ENCODE measurements around the gene LCT. TPM values are rescaled to one million over a fixed set of nuclear protein-coding genes. Genes with fewer than 3 reads are reported as not detected.

The LCT gene
- total and polyA plus RNA-seq, 2 of the 13 experiments (the other 11 are each of a cell fraction or from before 2014, with no cell fraction given) = not detected

GRCh38 chr2:135790423-135790822 is 46.6 kb downstream of the LCT start:
- TF ChIP-seq TEAD2 (CRISPR knock-in tag; IDR thresholded peaks at IDR 0.05) = no peak
- no peak for TF ChIP-seq ZNF776 (CRISPR knock-in tag; IDR thresholded peaks at IDR 0.05)
- no peak for TF ChIP-seq HOXA5 (CRISPR knock-in tag; IDR thresholded peaks at IDR 0.05)
- TF ChIP-seq ARID2 (CRISPR knock-in tag; IDR thresholded peaks at IDR 0.05; ENCODE audit: borderline replicate concordance) = no peak
- TF ChIP-seq, protein P1, sequence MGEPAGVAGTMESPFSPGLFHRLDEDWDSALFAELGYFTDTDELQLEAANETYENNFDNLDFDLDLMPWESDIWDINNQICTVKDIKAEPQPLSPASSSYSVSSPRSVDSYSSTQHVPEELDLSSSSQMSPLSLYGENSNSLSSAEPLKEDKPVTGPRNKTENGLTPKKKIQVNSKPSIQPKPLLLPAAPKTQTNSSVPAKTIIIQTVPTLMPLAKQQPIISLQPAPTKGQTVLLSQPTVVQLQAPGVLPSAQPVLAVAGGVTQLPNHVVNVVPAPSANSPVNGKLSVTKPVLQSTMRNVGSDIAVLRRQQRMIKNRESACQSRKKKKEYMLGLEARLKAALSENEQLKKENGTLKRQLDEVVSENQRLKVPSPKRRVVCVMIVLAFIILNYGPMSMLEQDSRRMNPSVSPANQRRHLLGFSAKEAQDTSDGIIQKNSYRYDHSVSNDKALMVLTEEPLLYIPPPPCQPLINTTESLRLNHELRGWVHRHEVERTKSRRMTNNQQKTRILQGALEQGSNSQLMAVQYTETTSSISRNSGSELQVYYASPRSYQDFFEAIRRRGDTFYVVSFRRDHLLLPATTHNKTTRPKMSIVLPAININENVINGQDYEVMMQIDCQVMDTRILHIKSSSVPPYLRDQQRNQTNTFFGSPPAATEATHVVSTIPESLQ (CRISPR knock-in tag; conservative IDR thresholded peaks at IDR 0.05) = no peak
- no peak for TF ChIP-seq ZNF160 (CRISPR knock-in tag; IDR thresholded peaks at IDR 0.05)
- no peak for TF ChIP-seq ISX (CRISPR knock-in tag; conservative IDR thresholded peaks at IDR 0.05)
- H2AFZ ChIP-seq (ENCODE audit: low read length) = no peak overlapping the region
- H3K4me3 ChIP-seq (replicated peaks in 1 of 3; ENCODE audit: insufficient read depth in 1 of 3, low read depth in 2 of 3, low read length in 3 of 3) = no peak overlapping the region
- no peak overlapping the region for H3K9ac ChIP-seq (ENCODE audit: insufficient read depth, low read depth, low read length)
- H3K79me2 ChIP-seq (ENCODE audit: insufficient read depth, low read length) = no peaks in the 10 kb centered on the region
- no peak for DNase-seq (ENCODE audit: low spot score)
- CTCF ChIA-PET (ENCODE audit: low intra/inter-chr PET ratio, low total read pairs) = no interaction called here
- POLR2A ChIA-PET = no interaction called here
- no peaks in the 10 kb centered on the region for H3K9me3 ChIP-seq (ENCODE audit: low read length)
- 74% methylated on average over 10 of the region's 10 CpGs for WGBS (ENCODE audit: low lambda C conversion rate)
- ATAC-seq = no peak
- H3K4me1 ChIP-seq (ENCODE audit: insufficient read depth, low read length) = no peaks in the 10 kb centered on the region
- H4K20me1 ChIP-seq (ENCODE audit: insufficient read depth, low read length) = no peaks in the 10 kb centered on the region
- peaks cover 0 to under 1% of the 10 kb centered on the region in 2 experiments; a peak in 1 of 5 replicates for H3K36me3 ChIP-seq (replicated peaks in 1 of 2; ENCODE audit: control insufficient read depth in 1 of 2, insufficient read depth in 2 of 2, low read length in 2 of 2)
- in situ Hi-C loops (cut with HindIII; ENCODE audit: extremely low pct_ligation_motif_present, low pct_unique_long_range_greater_than_20kb) = loop anchor here (10.0 kb wide), 1 partner anchor 796 kb away; no protein-coding TSS in a partner anchor
- no peak overlapping the region for H3K27ac ChIP-seq (ENCODE audit: extremely low read length, insufficient read depth, low read length)
- H3K4me2 ChIP-seq (ENCODE audit: low read depth, low read length) = no peak overlapping the region
- FAIRE-seq = no peak
- BruUV-seq (replicated peaks) = no TSS peak
- no peaks in the 10 kb centered on the region for H3K27me3 ChIP-seq (ENCODE audit: control insufficient read depth in 1 of 2, insufficient read depth in 2 of 2, low read length in 2 of 2)
- intact Hi-C loops (cut with micrococcal nuclease; ENCODE audit: unreplicated experiment) = no loop called here

GRCh38 chr2:135786823-135787222 is 50.2 kb downstream of the LCT start:
- H3K9me3 ChIP-seq (ENCODE audit: low read length) = no peaks in the 10 kb centered on the region
- H2AFZ ChIP-seq (ENCODE audit: low read length) = no peak overlapping the region
- 0 out of 2 replicates have a peak, but pooled peaks cover 5% of the 10 kb centered on the region for H4K20me1 ChIP-seq (ENCODE audit: insufficient read depth, low read length)
- H3K4me1 ChIP-seq (ENCODE audit: insufficient read depth, low read length) = no peaks in the 10 kb centered on the region
- ChIA-PET POLR2A (interaction anchor here (0.8 kb wide), 1 partner anchor 46 kb away, joined by 4 read pairs; no protein-coding TSS in a partner anchor), CTCF (ENCODE audit: low intra/inter-chr PET ratio, low total read pairs) (no interaction called here)
- no TSS peak for BruUV-seq (replicated peaks)
- WGBS (ENCODE audit: low lambda C conversion rate) = 88% methylated on average over 5 of the region's 5 CpGs
- H3K27ac ChIP-seq (ENCODE audit: extremely low read length, insufficient read depth, low read length) = no peak overlapping the region
- H3K4me3 ChIP-seq (replicated peaks in 1 of 3; ENCODE audit: insufficient read depth in 1 of 3, low read depth in 2 of 3, low read length in 3 of 3) = no peak overlapping the region
- no peak for FAIRE-seq
- in situ Hi-C loops (cut with HindIII; ENCODE audit: extremely low pct_ligation_motif_present, low pct_unique_long_range_greater_than_20kb) (no loop called here), intact Hi-C loops (cut with micrococcal nuclease; ENCODE audit: unreplicated experiment) (no loop called here)
- DNase-seq (ENCODE audit: low spot score) = no peak
- H3K79me2 ChIP-seq (ENCODE audit: insufficient read depth, low read length) = no peaks in the 10 kb centered on the region
- TF ChIP-seq ZMYM2 (CRISPR knock-in tag; IDR thresholded peaks at IDR 0.05) (no peak), ETV6 (CRISPR knock-in tag; conservative IDR thresholded peaks at IDR 0.05) (no peak), ZNF317 (CRISPR knock-in tag; IDR thresholded peaks at IDR 0.05) (no peak)
- peaks cover 8 to 33% of the 10 kb centered on the region in 2 experiments for H3K36me3 ChIP-seq (replicated peaks in 1 of 2; ENCODE audit: control insufficient read depth in 1 of 2, insufficient read depth in 2 of 2, low read length in 2 of 2)
- no peak overlapping the region for H3K4me2 ChIP-seq (ENCODE audit: low read depth, low read length)
- ATAC-seq = no peak
- no peaks in the 10 kb centered on the region for H3K27me3 ChIP-seq (ENCODE audit: control insufficient read depth in 1 of 2, insufficient read depth in 2 of 2, low read length in 2 of 2)
- H3K9ac ChIP-seq (ENCODE audit: insufficient read depth, low read depth, low read length) = no peak overlapping the region

All from HepG2 (cell line).